Measurements from ENCODE around the gene OR1F1. TPM values are rescaled to one million over a fixed set of nuclear protein-coding genes. Genes with fewer than 3 reads are reported as not detected.
A peak's percentile ranks its signal among the peaks of the same experiment; 100 is the strongest.

Gene OR1F1
- total and polyA plus RNA-seq, 9 of the 15 experiments (the other 6 are each of a cell fraction or from before 2014, with no cell fraction given), result 0.15 to 0.61 (median 0.35) TPM; not detected in 3

GRCh38 chr16:3157229-3158025 is 30.6 kb upstream of the OR1F1 start (continued):
- TF ChIP-seq, protein P1, sequence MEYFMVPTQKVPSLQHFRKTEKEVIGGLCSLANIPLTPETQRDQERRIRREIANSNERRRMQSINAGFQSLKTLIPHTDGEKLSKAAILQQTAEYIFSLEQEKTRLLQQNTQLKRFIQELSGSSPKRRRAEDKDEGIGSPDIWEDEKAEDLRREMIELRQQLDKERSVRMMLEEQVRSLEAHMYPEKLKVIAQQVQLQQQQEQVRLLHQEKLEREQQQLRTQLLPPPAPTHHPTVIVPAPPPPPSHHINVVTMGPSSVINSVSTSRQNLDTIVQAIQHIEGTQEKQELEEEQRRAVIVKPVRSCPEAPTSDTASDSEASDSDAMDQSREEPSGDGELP (CRISPR knock-in tag; IDR thresholded peaks at IDR 0.05; ENCODE audit: borderline replicate concordance), result peak; percentile 64
- TF ChIP-seq CREB1 (IDR thresholded peaks at IDR 0.05) (peak; percentile 12; the same call in 1 of the 2 replicates), CREB1 (CRISPR knock-in tag; IDR thresholded peaks at IDR 0.05) (peak; percentile 65), ZNF384 (IDR thresholded peaks at IDR 0.05; ENCODE audit: low read depth, low read length) (peak; percentile 73; the same call in 1 of the 2 replicates), ZNF75A (CRISPR knock-in tag; IDR thresholded peaks at IDR 0.05) (no peak), GABPA (tag; conservative IDR thresholded peaks at IDR 0.05; ENCODE audit: low read depth) (peak; percentile 49; the same call in 1 of the 2 replicates), ZNF12 (CRISPR knock-in tag; IDR thresholded peaks at IDR 0.05) (peak; percentile 26; the same call in 1 of the 2 replicates), CHD1 (IDR thresholded peaks at IDR 0.05; ENCODE audit: low read length) (peak; percentile 46), GABPB1 (CRISPR knock-in tag; IDR thresholded peaks at IDR 0.05) (peak; percentile 57), PHF20 (IDR thresholded peaks at IDR 0.05; ENCODE audit: partially characterized antibody) (peak; percentile 15), TBP (optimal IDR thresholded peaks at IDR 0.05; ENCODE audit: low read depth, low read length) (peak; percentile 100), CBX3 (IDR thresholded peaks at IDR 0.05; ENCODE audit: borderline replicate concordance in 1 of 2, low read length in 2 of 2) (peak in 1 of 2 experiments; percentile 65; a peak in 1 of 3 replicates), SAP30 (IDR thresholded peaks at IDR 0.05; ENCODE audit: borderline replicate concordance, insufficient read depth, low read depth, low read length, poor library complexity, severe bottlenecking) (peak; percentile 80), NR0B1 (IDR thresholded peaks at IDR 0.05; ENCODE audit: partially characterized antibody) (no peak), ZNF24 (IDR thresholded peaks at IDR 0.05) (peak; percentile 14; the same call in 1 of the 2 replicates), BMI1 (IDR thresholded peaks at IDR 0.05; ENCODE audit: low read length) (no peak), LCOR (CRISPR knock-in tag; IDR thresholded peaks at IDR 0.05) (no peak), HDAC1 (IDR thresholded peaks at IDR 0.05) (peak; percentile 36 to 76; a peak in 3 of 4 replicates), NFIX (CRISPR knock-in tag; IDR thresholded peaks at IDR 0.05; ENCODE audit: low read depth) (no peak), ATF1 (CRISPR knock-in tag; IDR thresholded peaks at IDR 0.05) (no peak), ATF1 (tag; IDR thresholded peaks at IDR 0.05) (peak; percentile 62), SIN3A (IDR thresholded peaks at IDR 0.05; ENCODE audit: borderline replicate concordance in 2 of 2, control insufficient read depth in 1 of 2, low read depth in 2 of 2, low read length in 2 of 2) (peak in 1 of 2 experiments; percentile 71; a peak in 2 of 4 replicates)
- TF ChIP-seq, protein P2, sequence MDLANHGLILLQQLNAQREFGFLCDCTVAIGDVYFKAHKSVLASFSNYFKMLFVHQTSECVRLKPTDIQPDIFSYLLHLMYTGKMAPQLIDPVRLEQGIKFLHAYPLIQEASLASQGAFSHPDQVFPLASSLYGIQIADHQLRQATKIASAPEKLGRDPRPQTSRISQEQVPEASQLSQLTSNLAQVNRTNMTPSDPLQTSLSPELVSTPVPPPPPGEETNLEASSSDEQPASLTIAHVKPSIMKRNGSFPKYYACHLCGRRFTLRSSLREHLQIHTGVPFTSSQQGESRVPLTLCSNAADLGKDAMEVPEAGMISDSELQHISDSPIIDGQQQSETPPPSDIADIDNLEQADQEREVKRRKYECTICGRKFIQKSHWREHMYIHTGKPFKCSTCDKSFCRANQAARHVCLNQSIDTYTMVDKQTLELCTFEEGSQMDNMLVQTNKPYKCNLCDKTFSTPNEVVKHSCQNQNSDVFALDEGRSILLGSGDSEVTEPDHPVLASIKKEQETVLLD (IDR thresholded peaks at IDR 0.05), result peak; percentile 64
- TF ChIP-seq, protein P3, sequence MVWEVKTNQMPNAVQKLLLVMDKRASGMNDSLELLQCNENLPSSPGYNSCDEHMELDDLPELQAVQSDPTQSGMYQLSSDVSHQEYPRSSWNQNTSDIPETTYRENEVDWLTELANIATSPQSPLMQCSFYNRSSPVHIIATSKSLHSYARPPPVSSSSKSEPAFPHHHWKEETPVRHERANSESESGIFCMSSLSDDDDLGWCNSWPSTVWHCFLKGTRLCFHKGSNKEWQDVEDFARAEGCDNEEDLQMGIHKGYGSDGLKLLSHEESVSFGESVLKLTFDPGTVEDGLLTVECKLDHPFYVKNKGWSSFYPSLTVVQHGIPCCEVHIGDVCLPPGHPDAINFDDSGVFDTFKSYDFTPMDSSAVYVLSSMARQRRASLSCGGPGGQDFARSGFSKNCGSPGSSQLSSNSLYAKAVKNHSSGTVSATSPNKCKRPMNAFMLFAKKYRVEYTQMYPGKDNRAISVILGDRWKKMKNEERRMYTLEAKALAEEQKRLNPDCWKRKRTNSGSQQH (CRISPR knock-in tag; IDR thresholded peaks at IDR 0.05), result 0 out of 2 replicates have a peak, but pooled peaks have one; percentile 30
